H1 (cell line): ENCODE results near the gene KCNE1. TPM values are rescaled to one million over a fixed set of nuclear protein-coding genes. Genes with fewer than 3 reads are reported as not detected.

Experiments used
- MAFK ChIP-seq: IDR thresholded peaks from 2 replicates; pipeline ENCODE4 v1.6.1; 2012; ENCODE audit warnings: low read depth, mild to moderate bottlenecking, improper control_type of control experiment, low read length
- POU5F1 ChIP-seq: IDR thresholded peaks from 2 replicates; pipeline ENCODE4 v1.6.1; 2011; ENCODE audit warnings: low read depth, mild to moderate bottlenecking, low read length, moderate library complexity
- USF2 ChIP-seq: IDR thresholded peaks from 2 replicates; pipeline ENCODE4 v1.6.1; 2011; ENCODE audit warnings: low read length, improper control_type of control experiment
- polyA plus RNA-seq, 7 experiments: library from polyadenylated mRNA; depleted of rRNA in 3 of 7; stranded (reverse) in 5 of 7; unstranded in 2 of 7; fragments of >200 nt in 5 of 7; fragments of 200-250 nt in 2 of 7; gene quantifications; 1 replicate in 5 of 7; 2 replicates in 1 of 7; 4 replicates in 1 of 7; pipeline versions ENCODE4 v1.2.1 to v1.2.3, GENCODE V29; 2011 to 2013; ENCODE audit warnings: missing spikeins in 2 of 7, mixed read lengths in 2 of 7
- total RNA-seq: library from RNA; stranded (reverse); fragmentation: NEBNext Ultra II Directional; extraction: Animal tissue kit (Norgen Biotek cat#: 25700); gene quantifications from 2 replicates; pipeline ENCODE4 v1.2.1, GENCODE V29; 2021
- TF ChIP-seq, protein P1 (sequence below): fragments of 300-600 bp; sonication (generic); IDR thresholded peaks from 2 replicates; pipeline ENCODE4 v1.7.1; 2012; ENCODE audit warnings: low read length, moderate library complexity, mild to moderate bottlenecking, inconsistent platforms; ENCODE audit not compliant: insufficient replicate concordance

Gene KCNE1
- total and polyA plus RNA-seq, 2 of the 8 experiments (the other 6 are each of a cell fraction or from before 2014, with no cell fraction given), result 0.08 to 0.28 TPM

GRCh38 chr21:34537838-34538237 is 25.8 kb upstream of the KCNE1 start (continued):
- TF ChIP-seq, protein P1, sequence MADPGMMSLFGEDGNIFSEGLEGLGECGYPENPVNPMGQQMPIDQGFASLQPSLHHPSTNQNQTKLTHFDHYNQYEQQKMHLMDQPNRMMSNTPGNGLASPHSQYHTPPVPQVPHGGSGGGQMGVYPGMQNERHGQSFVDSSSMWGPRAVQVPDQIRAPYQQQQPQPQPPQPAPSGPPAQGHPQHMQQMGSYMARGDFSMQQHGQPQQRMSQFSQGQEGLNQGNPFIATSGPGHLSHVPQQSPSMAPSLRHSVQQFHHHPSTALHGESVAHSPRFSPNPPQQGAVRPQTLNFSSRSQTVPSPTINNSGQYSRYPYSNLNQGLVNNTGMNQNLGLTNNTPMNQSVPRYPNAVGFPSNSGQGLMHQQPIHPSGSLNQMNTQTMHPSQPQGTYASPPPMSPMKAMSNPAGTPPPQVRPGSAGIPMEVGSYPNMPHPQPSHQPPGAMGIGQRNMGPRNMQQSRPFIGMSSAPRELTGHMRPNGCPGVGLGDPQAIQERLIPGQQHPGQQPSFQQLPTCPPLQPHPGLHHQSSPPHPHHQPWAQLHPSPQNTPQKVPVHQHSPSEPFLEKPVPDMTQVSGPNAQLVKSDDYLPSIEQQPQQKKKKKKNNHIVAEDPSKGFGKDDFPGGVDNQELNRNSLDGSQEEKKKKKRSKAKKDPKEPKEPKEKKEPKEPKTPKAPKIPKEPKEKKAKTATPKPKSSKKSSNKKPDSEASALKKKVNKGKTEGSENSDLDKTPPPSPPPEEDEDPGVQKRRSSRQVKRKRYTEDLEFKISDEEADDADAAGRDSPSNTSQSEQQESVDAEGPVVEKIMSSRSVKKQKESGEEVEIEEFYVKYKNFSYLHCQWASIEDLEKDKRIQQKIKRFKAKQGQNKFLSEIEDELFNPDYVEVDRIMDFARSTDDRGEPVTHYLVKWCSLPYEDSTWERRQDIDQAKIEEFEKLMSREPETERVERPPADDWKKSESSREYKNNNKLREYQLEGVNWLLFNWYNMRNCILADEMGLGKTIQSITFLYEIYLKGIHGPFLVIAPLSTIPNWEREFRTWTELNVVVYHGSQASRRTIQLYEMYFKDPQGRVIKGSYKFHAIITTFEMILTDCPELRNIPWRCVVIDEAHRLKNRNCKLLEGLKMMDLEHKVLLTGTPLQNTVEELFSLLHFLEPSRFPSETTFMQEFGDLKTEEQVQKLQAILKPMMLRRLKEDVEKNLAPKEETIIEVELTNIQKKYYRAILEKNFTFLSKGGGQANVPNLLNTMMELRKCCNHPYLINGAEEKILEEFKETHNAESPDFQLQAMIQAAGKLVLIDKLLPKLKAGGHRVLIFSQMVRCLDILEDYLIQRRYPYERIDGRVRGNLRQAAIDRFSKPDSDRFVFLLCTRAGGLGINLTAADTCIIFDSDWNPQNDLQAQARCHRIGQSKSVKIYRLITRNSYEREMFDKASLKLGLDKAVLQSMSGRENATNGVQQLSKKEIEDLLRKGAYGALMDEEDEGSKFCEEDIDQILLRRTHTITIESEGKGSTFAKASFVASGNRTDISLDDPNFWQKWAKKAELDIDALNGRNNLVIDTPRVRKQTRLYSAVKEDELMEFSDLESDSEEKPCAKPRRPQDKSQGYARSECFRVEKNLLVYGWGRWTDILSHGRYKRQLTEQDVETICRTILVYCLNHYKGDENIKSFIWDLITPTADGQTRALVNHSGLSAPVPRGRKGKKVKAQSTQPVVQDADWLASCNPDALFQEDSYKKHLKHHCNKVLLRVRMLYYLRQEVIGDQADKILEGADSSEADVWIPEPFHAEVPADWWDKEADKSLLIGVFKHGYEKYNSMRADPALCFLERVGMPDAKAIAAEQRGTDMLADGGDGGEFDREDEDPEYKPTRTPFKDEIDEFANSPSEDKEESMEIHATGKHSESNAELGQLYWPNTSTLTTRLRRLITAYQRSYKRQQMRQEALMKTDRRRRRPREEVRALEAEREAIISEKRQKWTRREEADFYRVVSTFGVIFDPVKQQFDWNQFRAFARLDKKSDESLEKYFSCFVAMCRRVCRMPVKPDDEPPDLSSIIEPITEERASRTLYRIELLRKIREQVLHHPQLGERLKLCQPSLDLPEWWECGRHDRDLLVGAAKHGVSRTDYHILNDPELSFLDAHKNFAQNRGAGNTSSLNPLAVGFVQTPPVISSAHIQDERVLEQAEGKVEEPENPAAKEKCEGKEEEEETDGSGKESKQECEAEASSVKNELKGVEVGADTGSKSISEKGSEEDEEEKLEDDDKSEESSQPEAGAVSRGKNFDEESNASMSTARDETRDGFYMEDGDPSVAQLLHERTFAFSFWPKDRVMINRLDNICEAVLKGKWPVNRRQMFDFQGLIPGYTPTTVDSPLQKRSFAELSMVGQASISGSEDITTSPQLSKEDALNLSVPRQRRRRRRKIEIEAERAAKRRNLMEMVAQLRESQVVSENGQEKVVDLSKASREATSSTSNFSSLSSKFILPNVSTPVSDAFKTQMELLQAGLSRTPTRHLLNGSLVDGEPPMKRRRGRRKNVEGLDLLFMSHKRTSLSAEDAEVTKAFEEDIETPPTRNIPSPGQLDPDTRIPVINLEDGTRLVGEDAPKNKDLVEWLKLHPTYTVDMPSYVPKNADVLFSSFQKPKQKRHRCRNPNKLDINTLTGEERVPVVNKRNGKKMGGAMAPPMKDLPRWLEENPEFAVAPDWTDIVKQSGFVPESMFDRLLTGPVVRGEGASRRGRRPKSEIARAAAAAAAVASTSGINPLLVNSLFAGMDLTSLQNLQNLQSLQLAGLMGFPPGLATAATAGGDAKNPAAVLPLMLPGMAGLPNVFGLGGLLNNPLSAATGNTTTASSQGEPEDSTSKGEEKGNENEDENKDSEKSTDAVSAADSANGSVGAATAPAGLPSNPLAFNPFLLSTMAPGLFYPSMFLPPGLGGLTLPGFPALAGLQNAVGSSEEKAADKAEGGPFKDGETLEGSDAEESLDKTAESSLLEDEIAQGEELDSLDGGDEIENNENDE, result no peak
- no peak for TF ChIP-seq MAFK
- no peak for TF ChIP-seq USF2
- TF ChIP-seq POU5F1, result no peak
